ENCODE data around the gene GLRX3. TPM values are rescaled to one million over a fixed set of nuclear protein-coding genes. Genes with fewer than 3 reads are reported as not detected.
"Not testable (repeated sequence)": the region's sequence is repeated elsewhere in the genome, so short reads cannot be mapped to it uniquely, and the experiment has no call there.

GLRX3 gene
- total RNA-seq (10 to 100 TPM; 37.6 to 71.1 TPM), polyA plus RNA-seq (10 to 100 TPM; 51.2 to 63.8 TPM)
- long read RNA-seq, donor 1, transcript GLRX3-202 (12 exons, 3,827 nt), result minor isoform, 5 of 50 reads
- long read RNA-seq, donor 1, transcript GLRX3-201 (11 exons, 1,302 nt), result major isoform, 26 of 50 reads
- long read RNA-seq, donor 1, partial matches to known transcripts, result 17 of 50 reads
- long read RNA-seq, donor 1, other reads (novel, unspliced or antisense), result 0 of 50 reads
- long read RNA-seq, donor 2, transcript GLRX3-201 (11 exons, 1,302 nt), result major isoform, 11 of 13 reads
- long read RNA-seq, donor 2, partial matches to known transcripts, result 0 of 13 reads
- long read RNA-seq, donor 2, other reads (novel, unspliced or antisense), result 0 of 13 reads
- long read RNA-seq, donor 3, transcript GLRX3-201 (11 exons, 1,302 nt), result major isoform, 18 of 37 reads
- long read RNA-seq, donor 3, partial matches to known transcripts, result 17 of 37 reads
- long read RNA-seq, donor 3, other reads (novel, unspliced or antisense), result 0 of 37 reads
- long read RNA-seq, donor 4, transcript GLRX3-201 (11 exons, 1,302 nt), result major isoform, 14 of 23 reads
- long read RNA-seq, donor 4, partial matches to known transcripts, result 5 of 23 reads
- long read RNA-seq, donor 4, other reads (novel, unspliced or antisense), result 0 of 23 reads
- long read RNA-seq, donor 5, transcript GLRX3-202 (12 exons, 3,827 nt), result minor isoform, 7 of 48 reads
- long read RNA-seq, donor 5, transcript GLRX3-201 (11 exons, 1,302 nt), result major isoform, 29 of 48 reads
- long read RNA-seq, donor 5, partial matches to known transcripts, result 10 of 48 reads
- long read RNA-seq, donor 5, other reads (novel, unspliced or antisense), result 0 of 48 reads

GRCh38 chr10:130136226-130137089 is at the start of gene GLRX3:
Gene GLRX3 (plus strand): TSS chr10:130136391. CDS start chr10:130136421, 30 bp downstream.
- DNase-seq (peak; percentile 90 to 93 (median 91)), ATAC-seq (ENCODE audit: insufficient read depth, low FRiP score) (peak; percentile 95)
- peak within 1 kb of the TSS; percentile 99 for H3K4me3 ChIP-seq
- H3K9me3 ChIP-seq (ENCODE audit: control insufficient read depth in 4 of 4, insufficient read depth in 3 of 4, low read length in 3 of 4), result no peaks in the 10 kb centered on the region
- H3K9ac ChIP-seq (ENCODE audit: insufficient read depth in 1 of 2, low read length in 2 of 2), result peak within 1 kb of the TSS; percentile 49 to 74
- no peaks in the 10 kb centered on the region for H3K36me3 ChIP-seq (ENCODE audit: control insufficient read depth in 4 of 4, insufficient read depth in 4 of 4, low read length in 4 of 4)
- H3K27ac ChIP-seq (ENCODE audit: low read depth in 1 of 2, low read length in 1 of 2), result peak within 1 kb of the TSS; percentile 87 to 90
- WGBS, 2 donors, result 0% methylated on average over 61 to 96 of the region's 96 CpGs
- H3K4me1 ChIP-seq (ENCODE audit: control insufficient read depth in 5 of 5, insufficient read depth in 5 of 5, low read length in 5 of 5), result peaks cover 6 to 19% (median 14%) of the 10 kb centered on the region in 5 donors
- no peak for TF ChIP-seq CTCF (IDR thresholded peaks at IDR 0.05; ENCODE audit: control extremely low read depth, extremely low read depth)
- H3K27me3 ChIP-seq (ENCODE audit: control insufficient read depth in 3 of 3, insufficient read depth in 3 of 3, low read length in 2 of 3), result no peaks in the 10 kb centered on the region

- H3K9me3 ChIP-seq (ENCODE audit: control insufficient read depth in 4 of 4, insufficient read depth in 3 of 4, low read length in 3 of 4); ATAC-seq (ENCODE audit: insufficient read depth, low FRiP score); H3K9ac ChIP-seq (ENCODE audit: insufficient read depth in 1 of 2, low read length in 2 of 2); DNase-seq; H3K36me3 ChIP-seq (ENCODE audit: control insufficient read depth in 4 of 4, insufficient read depth in 4 of 4, low read length in 4 of 4); H3K27me3 ChIP-seq (ENCODE audit: control insufficient read depth in 3 of 3, insufficient read depth in 3 of 3, low read length in 2 of 3); H3K27ac ChIP-seq (ENCODE audit: low read depth in 1 of 2, low read length in 1 of 2); H3K4me3 ChIP-seq; H3K4me1 ChIP-seq (ENCODE audit: control insufficient read depth in 5 of 5, insufficient read depth in 5 of 5, low read length in 5 of 5): not testable (repeated sequence)
- WGBS, 2 donors, result 80 to 81% methylated on average over 5 of the region's 5 CpGs
These were observed 45.6 kb upstream of the GLRX3 start for GRCh38 chr10:130090565-130090964.

- no peak overlapping the region for H3K27ac ChIP-seq (ENCODE audit: low read depth in 1 of 2, low read length in 1 of 2)
- WGBS, 2 donors, result 94 to 99% methylated on average over 6 of the region's 6 CpGs
- TF ChIP-seq CTCF (IDR thresholded peaks at IDR 0.05; ENCODE audit: control extremely low read depth, extremely low read depth), result no peak
These were observed 36.8 kb upstream of the GLRX3 start for GRCh38 chr10:130099344-130099743.

More at GRCh38 chr10:130099344-130099743, 36.8 kb upstream of the GLRX3 start:
- no peaks in the 10 kb centered on the region for H3K9me3 ChIP-seq (ENCODE audit: control insufficient read depth in 4 of 4, insufficient read depth in 3 of 4, low read length in 3 of 4)
- no peaks in the 10 kb centered on the region for H3K27me3 ChIP-seq (ENCODE audit: control insufficient read depth in 3 of 3, insufficient read depth in 3 of 3, low read length in 2 of 3)
- ATAC-seq (ENCODE audit: insufficient read depth, low FRiP score), result no peak
- no peak for DNase-seq
- H3K9ac ChIP-seq (ENCODE audit: insufficient read depth in 1 of 2, low read length in 2 of 2), result no peak overlapping the region
- no peaks in the 10 kb centered on the region for H3K4me1 ChIP-seq (ENCODE audit: control insufficient read depth in 5 of 5, insufficient read depth in 5 of 5, low read length in 5 of 5)
- no peaks in the 10 kb centered on the region for H3K36me3 ChIP-seq (ENCODE audit: control insufficient read depth in 4 of 4, insufficient read depth in 4 of 4, low read length in 4 of 4)
- no peak overlapping the region for H3K4me3 ChIP-seq

All from lung (tissue), 16 donors.